Left lung (tissue), 10 donors: ENCODE data around the gene CHST10. TPM values are rescaled to one million over a fixed set of nuclear protein-coding genes. Genes with fewer than 3 reads are reported as not detected.

ENCODE experiments used
- ATAC-seq: fragments of 200-7000 bp; cut with Tn5 transposase; one replicate; pipeline ENCODE4 v1.9.1; 2020; ENCODE audit warnings: moderate library complexity
- DNase-seq, 4 donors: peaks; one replicate each; pipeline ENCODE4 v3.0.0-alpha.2; 2013 to 2020
- H3K27ac ChIP-seq, 2 donors: fragments of 200-600 bp; sonication (generic) in 1 of 2; one replicate each; pipeline versions ENCODE4 v1.5.0 to v1.8.0; 2020 to 2021
- H3K27me3 ChIP-seq, 2 donors: fragments of 200-600 bp; sonication (generic) in 1 of 2; one replicate each; pipeline versions ENCODE4 v1.5.0 to v1.8.0; 2020 to 2021
- H3K36me3 ChIP-seq, 2 donors: fragments of 200-600 bp; sonication (generic) in 1 of 2; one replicate each; pipeline versions ENCODE4 v1.5.0 to v1.8.0; 2020 to 2021
- H3K4me1 ChIP-seq, 2 donors: fragments of 200-600 bp; one replicate each; pipeline ENCODE4 v1.8.0; 2021
- H3K4me3 ChIP-seq, 2 donors: fragments of 200-600 bp; sonication (generic) in 1 of 2; one replicate each; pipeline versions ENCODE4 v1.5.0 to v1.8.0; 2020 to 2021; ENCODE audit warnings: mild to moderate bottlenecking in 1 of 2
- H3K9me3 ChIP-seq, 2 donors: fragments of 200-600 bp; sonication (generic) in 1 of 2; one replicate each; pipeline versions ENCODE4 v1.5.0 to v1.8.0; 2020 to 2021
- CTCF ChIP-seq, 2 donors: fragments of 200-600 bp; sonication (generic) in 1 of 2; IDR thresholded peaks; one replicate each; pipeline versions ENCODE4 v1.5.0 to v1.8.0; 2021; ENCODE audit warnings: antibody characterized with exemption in 2 of 2
- intact Hi-C, 2 donors: fragments of 100-400 bp; cut with DNase I; formaldehyde crosslinking; loops; one replicate each; pipeline versions ENCODE4 v1.11.2 to v1.14.2; 2022
- polyA plus RNA-seq, 6 donors: library from polyadenylated mRNA; unstranded; fragments of 120-200 nt; gene quantifications; one replicate each; pipeline ENCODE4 v1.2.1, GENCODE V29; 2013; ENCODE audit not compliant: insufficient read length in 6 of 6
- total RNA-seq, 2 donors: library from RNA; stranded (reverse); fragmentation: NEBNext Ultra II Directional; extraction: Animal tissue kit (Norgen Biotek cat#: 25700); gene quantifications; one replicate each; pipeline ENCODE4 v1.2.1, GENCODE V29; 2021
- donor health status: DM: no; HTN: yes; CAD: no.
- donor health status: DM: no; HTN: no; CAD: no.

The CHST10 gene
- total and polyA plus RNA-seq, 8 donors = 7.3 to 32.1 (median 28.7) TPM

DNA sequence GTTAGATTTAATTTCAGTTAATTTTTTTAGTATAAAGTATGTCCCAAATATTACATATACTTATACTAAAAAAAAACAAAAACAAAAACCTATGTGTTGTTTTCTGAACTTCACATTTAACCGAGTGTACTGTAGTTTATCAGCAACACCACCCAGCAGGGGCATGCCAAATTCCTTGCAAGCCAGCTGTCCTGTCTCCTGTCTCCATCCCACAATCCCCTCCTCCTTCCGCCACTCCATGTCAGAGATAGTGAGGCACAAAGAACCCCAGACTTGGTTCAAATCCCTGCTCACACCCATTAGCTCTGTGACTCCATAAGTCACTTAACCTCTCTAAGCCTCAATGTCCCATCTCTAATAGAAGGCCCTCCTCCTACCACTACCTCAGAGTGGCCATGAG is 9.4 kb downstream of the CHST10 start:
- Histone ChIP-seq H3K4me1 (no peaks in the 10 kb centered on the region), H3K36me3 (peaks cover 0 to 22% of the 10 kb centered on the region in 2 donors), H3K4me3 (no peak overlapping the region), H3K27ac (no peak overlapping the region), H3K27me3 (no peaks in the 10 kb centered on the region), H3K9me3 (no peaks in the 10 kb centered on the region)
- intact Hi-C loops = no loop called here
- no peak for ATAC-seq
- TF ChIP-seq CTCF (IDR thresholded peaks at IDR 0.05) = no peak
- DNase-seq = no peak

GRCh38 chr2:100407563-100407962 is 9.9 kb downstream of the CHST10 start:
- intact Hi-C loops = no loop called here
- Histone ChIP-seq H3K4me3 (no peak overlapping the region), H3K27me3 (no peaks in the 10 kb centered on the region), H3K36me3 (peaks cover 0 to 22% of the 10 kb centered on the region in 2 donors), H3K9me3 (no peaks in the 10 kb centered on the region), H3K4me1 (no peaks in the 10 kb centered on the region), H3K27ac (no peak overlapping the region)
- no peak for ATAC-seq
- DNase-seq = no peak
- no peak for TF ChIP-seq CTCF (IDR thresholded peaks at IDR 0.05)

- DNase-seq = no peak
- intact Hi-C loops = no loop called here
- ATAC-seq = no peak
- H3K27ac ChIP-seq = no peak overlapping the region
- no peaks in the 10 kb centered on the region for H3K27me3 ChIP-seq
- peaks cover 0 to 26% of the 10 kb centered on the region in 2 donors for H3K36me3 ChIP-seq
- no peaks in the 10 kb centered on the region for H3K9me3 ChIP-seq
- no peak overlapping the region for H3K4me3 ChIP-seq
- no peak for TF ChIP-seq CTCF (IDR thresholded peaks at IDR 0.05)
- no peaks in the 10 kb centered on the region for H3K4me1 ChIP-seq
Measured at GRCh38 chr2:100407073-100407472, 10.4 kb downstream of the CHST10 start.

DNA sequence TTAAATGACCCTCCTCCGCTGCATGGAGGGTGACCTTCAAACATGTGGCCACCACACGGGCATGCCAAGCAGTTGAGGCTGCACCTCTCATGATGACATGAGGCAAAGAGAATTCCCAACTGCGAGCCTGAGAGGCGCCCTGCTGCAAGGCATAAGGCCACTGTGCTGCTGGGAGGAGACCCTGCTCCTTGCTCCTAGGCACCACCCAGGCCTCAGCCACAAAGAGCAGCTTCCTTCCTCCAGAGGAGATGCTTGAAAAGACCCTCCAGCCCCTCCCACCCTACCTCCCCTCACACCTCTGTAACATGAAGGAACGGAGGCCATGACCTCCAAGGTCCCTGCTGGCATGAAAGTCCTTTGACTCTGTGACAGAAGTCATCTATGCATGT is 11.4 kb downstream of the CHST10 start:
- TF ChIP-seq CTCF (IDR thresholded peaks at IDR 0.05) = no peak
- peaks cover 0 to 34% of the 10 kb centered on the region in 2 donors for H3K36me3 ChIP-seq
- DNase-seq (no peak), ATAC-seq (no peak)
- intact Hi-C loops = no loop called here
- H3K27ac ChIP-seq = no peak overlapping the region
- H3K27me3 ChIP-seq = no peaks in the 10 kb centered on the region
- no peaks in the 10 kb centered on the region for H3K9me3 ChIP-seq
- no peaks in the 10 kb centered on the region for H3K4me1 ChIP-seq
- no peak overlapping the region for H3K4me3 ChIP-seq

DNA sequence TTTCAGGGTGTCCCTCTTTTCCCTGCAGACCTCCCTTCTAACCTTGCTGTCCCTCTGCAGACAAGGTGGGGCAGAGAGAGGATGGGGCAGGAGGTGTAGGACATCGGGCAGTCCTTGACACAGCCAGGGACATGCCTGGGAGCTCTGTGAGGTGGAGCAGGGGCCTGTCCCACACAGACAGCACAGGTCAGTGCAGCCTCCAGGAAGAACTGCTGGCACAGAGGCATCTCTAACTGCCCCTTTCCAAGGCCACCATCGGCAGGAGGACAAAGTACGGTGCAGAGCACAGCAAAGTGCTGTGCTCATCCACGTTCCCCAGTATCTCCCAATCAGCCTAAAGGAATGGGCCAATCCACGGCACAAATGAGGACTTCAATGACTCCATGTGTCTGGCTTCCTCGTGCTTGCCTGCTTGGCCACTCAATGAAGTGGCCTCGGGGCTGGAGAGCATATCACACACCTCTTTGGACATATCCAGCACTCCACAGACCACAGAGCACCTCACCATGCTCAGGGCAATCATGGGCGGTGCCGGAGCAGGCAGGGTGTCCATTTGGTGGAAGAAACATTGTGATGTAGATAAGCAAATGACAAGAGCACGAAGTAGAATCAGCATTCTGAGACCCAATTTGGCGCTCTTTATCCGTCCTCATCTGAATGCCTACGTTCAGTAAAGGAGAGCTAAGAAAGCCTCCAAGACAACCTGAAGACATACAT is 11.9 kb downstream of the CHST10 start:
- Histone ChIP-seq H3K9me3 (no peaks in the 10 kb centered on the region), H3K27me3 (no peaks in the 10 kb centered on the region), H3K4me1 (no peaks in the 10 kb centered on the region), H3K27ac (no peak overlapping the region), H3K36me3 (peaks cover 0 to 38% of the 10 kb centered on the region in 2 donors), H3K4me3 (no peak overlapping the region)
- DNase-seq = no peak
- TF ChIP-seq CTCF (IDR thresholded peaks at IDR 0.05) = no peak
- intact Hi-C loops = no loop called here
- no peak for ATAC-seq
